CD4-positive, alpha-beta T cell treated with Interleukin-1 beta for 1 hour (primary cell): ENCODE measurements around the gene NACC2.
A peak's percentile ranks its signal among the peaks of the same experiment; 100 is the strongest.
"Not testable (repeated sequence)": the region's sequence is repeated elsewhere in the genome, so short reads cannot be mapped to it uniquely, and the experiment has no call there.

ENCODE experiments used
- DNase-seq, 2 donors: peaks; one replicate each; pipeline ENCODE4 v3.0.0-alpha.2; 2020 to 2022

Gene NACC2

GRCh38 chr9:136079211-136079915, 15.7 kb downstream of the NACC2 start:
- no peak for DNase-seq

- DNase-seq, result no peak
These were observed 16.5 kb downstream of the NACC2 start for GRCh38 chr9:136078498-136079011.

- DNase-seq, result no peak
These were observed 17.1 kb downstream of the NACC2 start for GRCh38 chr9:136078024-136078423.

GRCh38 chr9:136077491-136077890, 17.6 kb downstream of the NACC2 start:
- no peak for DNase-seq

GRCh38 chr9:136075881-136076678, 19.0 kb downstream of the NACC2 start:
- DNase-seq, result peak in 1 of 2 donors; percentile 41

GRCh38 chr9:136075134-136075841, 19.8 kb downstream of the NACC2 start:
- DNase-seq, result no peak

- no peak for DNase-seq
These were observed 20.4 kb downstream of the NACC2 start for GRCh38 chr9:136074706-136075105.

- no peak for DNase-seq
These were observed 32.2 kb downstream of the NACC2 start for GRCh38 chr9:136062657-136063439.

GRCh38 chr9:136061916-136062315, 33.2 kb downstream of the NACC2 start:
- DNase-seq, result not testable (repeated sequence)

GRCh38 chr9:136061405-136061804, 33.7 kb downstream of the NACC2 start:
- no peak for DNase-seq

GRCh38 chr9:136060671-136061371, 34.3 kb downstream of the NACC2 start:
- no peak for DNase-seq

- no peak for DNase-seq
These were observed 35.0 kb downstream of the NACC2 start for GRCh38 chr9:136059851-136060670.

- no peak for DNase-seq
These were observed 35.7 kb downstream of the NACC2 start for GRCh38 chr9:136059321-136059791.

GRCh38 chr9:136058801-136059302, 36.2 kb downstream of the NACC2 start:
- DNase-seq, result no peak

- no peak for DNase-seq
These were observed 37.0 kb downstream of the NACC2 start for GRCh38 chr9:136058084-136058483.

GRCh38 chr9:136057236-136058081, 37.6 kb downstream of the NACC2 start:
- DNase-seq, result no peak

- no peak for DNase-seq
These were observed 38.4 kb downstream of the NACC2 start for GRCh38 chr9:136056546-136057235.

- DNase-seq, result peak in 1 of 2 donors; percentile 32
These were observed 39.2 kb downstream of the NACC2 start for GRCh38 chr9:136055715-136056545.
